Measurements from ENCODE around the gene DNAJC17.

Gene DNAJC17

GRCh38 chr15:40789119-40789518, 18.2 kb downstream of the DNAJC17 start:
- no peak for DNase-seq

- DNase-seq, result peak in 1 of 3 experiments; percentile 79
Observed at GRCh38 chr15:40787991-40788390, 19.3 kb downstream of the DNAJC17 start.

GRCh38 chr15:40787344-40787841, 19.9 kb downstream of the DNAJC17 start:
- DNase-seq, result peak in 2 of 3 experiments; percentile 86 to 95

GRCh38 chr15:40785814-40786213, 21.5 kb downstream of the DNAJC17 start:
- DNase-seq, result peak in 2 of 3 experiments; percentile 3 to 4

GRCh38 chr15:40785164-40785563, 22.1 kb downstream of the DNAJC17 start:
- DNase-seq, result peak in 1 of 3 experiments; percentile 3

GRCh38 chr15:40782609-40783227, 24.6 kb downstream of the DNAJC17 start:
- peak; percentile 47 to 80 (median 65) for DNase-seq

- no peak for DNase-seq
Observed at GRCh38 chr15:40776537-40777141, 30.6 kb downstream of the DNAJC17 start.

GRCh38 chr15:40775740-40776536, 31.3 kb downstream of the DNAJC17 start:
- DNase-seq, result no peak

GRCh38 chr15:40775007-40775406, 32.3 kb downstream of the DNAJC17 start:
- no peak for DNase-seq

- no peak for DNase-seq
Observed at GRCh38 chr15:40773902-40774301, 33.4 kb downstream of the DNAJC17 start.

- DNase-seq, result no peak
Observed at GRCh38 chr15:40773496-40773895, 33.8 kb downstream of the DNAJC17 start.

- DNase-seq, result no peak
Observed at GRCh38 chr15:40772014-40772413, 35.3 kb downstream of the DNAJC17 start.

GRCh38 chr15:40771242-40771641, 36.0 kb downstream of the DNAJC17 start:
- no peak for DNase-seq

- DNase-seq, result peak; percentile 65 to 82 (median 70)
Observed at GRCh38 chr15:40770147-40770721, 37.0 kb downstream of the DNAJC17 start.

- DNase-seq, result peak; percentile 27 to 72 (median 47)
Observed at GRCh38 chr15:40769274-40770146, 37.8 kb downstream of the DNAJC17 start, which contains the start of gene C15orf62. C15orf62 (plus strand) TSS chr15:40769980; CDS start chr15:40770496, 516 bp downstream.

GRCh38 chr15:40768521-40769273, 38.6 kb downstream of the DNAJC17 start:
- no peak for DNase-seq

GRCh38 chr15:40767838-40768500, 39.3 kb downstream of the DNAJC17 start:
- DNase-seq, result no peak

- DNase-seq, result no peak
Observed at GRCh38 chr15:40766906-40767837, 40.1 kb downstream of the DNAJC17 start.

GRCh38 chr15:40766194-40766815, 41.0 kb downstream of the DNAJC17 start:
- no peak for DNase-seq
